Stimulated activated memory B cell treated with anti-CD40 and anti-IgM and Interleukin-4, amounts not matched to agents 10 μg/mL and 1 μg/mL and 100 μg/mL, for 72 hours (primary cell): ENCODE data around the gene INPP5K.

Source experiments
- ATAC-seq: fragments of 150-1000 bp; cut with Tn5 transposase; 2 replicates; pipeline ENCODE4 v1.10.0; 2021
- H3K27ac Mint-ChIP-seq: one replicate; pipeline ENCODE4 v1.8.0; 2022; ENCODE audit warnings: mild to moderate bottlenecking, mixed read lengths
- H3K27me3 Mint-ChIP-seq: one replicate; pipeline ENCODE4 v1.8.0; 2022; ENCODE audit warnings: mixed read lengths
- H3K36me3 Mint-ChIP-seq: one replicate; pipeline ENCODE4 v1.8.0; 2022; ENCODE audit warnings: mixed read lengths
- H3K4me1 Mint-ChIP-seq: one replicate; pipeline ENCODE4 v1.8.0; 2022; ENCODE audit warnings: mixed read lengths
- H3K4me3 Mint-ChIP-seq: one replicate; pipeline ENCODE4 v1.8.0; 2022; ENCODE audit warnings: mild to moderate bottlenecking, moderate library complexity, mixed read lengths
- H3K9me3 Mint-ChIP-seq: one replicate; pipeline ENCODE4 v1.8.0; 2022; ENCODE audit warnings: mixed read lengths

INPP5K gene

GRCh38 chr17:1486802-1487695, 29.4 kb downstream of the INPP5K start:
- ATAC-seq = peak; percentile 57
- H3K36me3 Mint-ChIP-seq = peaks cover 14% of the 10 kb centered on the region
- H3K9me3 Mint-ChIP-seq = no peaks in the 10 kb centered on the region
- H3K4me1 Mint-ChIP-seq = peaks cover 60% of the 10 kb centered on the region
- H3K27ac Mint-ChIP-seq = peak overlapping the region; percentile 93
- H3K4me3 Mint-ChIP-seq = peak overlapping the region; percentile 80
- no peaks in the 10 kb centered on the region for H3K27me3 Mint-ChIP-seq

DNA sequence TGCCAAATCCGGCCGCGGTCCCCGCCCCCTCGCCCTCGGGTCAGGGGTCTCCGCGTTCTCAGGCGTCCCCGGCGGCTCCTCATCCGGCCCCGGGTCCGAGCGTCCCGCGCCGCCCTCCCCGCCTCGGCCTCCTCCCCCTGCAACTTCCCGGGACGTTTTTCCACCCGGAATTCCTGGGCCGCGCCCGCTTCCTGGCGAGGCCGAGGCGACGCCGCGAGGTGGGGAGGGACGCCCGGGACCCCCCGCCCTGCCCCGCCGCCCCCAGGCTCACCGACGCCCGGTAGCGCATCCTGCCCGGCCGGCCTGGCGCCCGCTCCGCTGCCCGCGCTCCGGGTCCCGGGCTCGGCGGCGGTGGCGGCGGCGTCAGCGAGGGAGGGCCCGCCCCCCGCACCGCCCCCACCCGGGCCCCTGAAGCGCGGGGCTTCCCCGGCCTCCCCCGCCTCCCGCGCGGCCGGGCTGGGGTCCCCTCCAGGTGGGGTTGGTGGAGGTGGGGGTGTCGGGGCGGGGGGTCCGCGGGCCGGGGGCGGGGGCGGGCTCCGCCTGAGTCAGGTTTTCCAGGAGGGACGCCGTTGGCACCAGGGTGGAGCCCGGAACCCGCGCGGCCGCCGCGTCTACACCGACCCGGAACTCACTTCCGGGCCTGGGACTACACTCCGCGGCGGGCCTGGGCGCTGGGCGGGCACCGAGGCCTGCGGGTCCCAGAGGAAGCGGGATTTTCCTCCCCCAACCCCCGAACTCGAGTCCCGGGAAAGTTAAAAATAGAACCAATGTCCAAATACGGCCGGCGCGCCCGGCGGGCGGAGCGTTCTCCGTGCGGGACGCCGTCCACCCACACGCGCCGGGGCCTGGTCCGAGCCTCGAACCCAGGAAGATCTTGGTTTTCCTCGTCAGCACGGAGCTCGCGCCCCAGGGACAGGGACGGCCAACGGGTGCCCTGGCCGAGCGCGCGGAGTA, 30.7 kb downstream of the INPP5K start:
- Mint-ChIP-seq H3K4me3 (peak overlapping the region; percentile 85), H3K9me3 (no peaks in the 10 kb centered on the region), H3K4me1 (peaks cover 60% of the 10 kb centered on the region), H3K27ac (peak overlapping the region; percentile 93), H3K36me3 (peaks cover 27% of the 10 kb centered on the region), H3K27me3 (no peaks in the 10 kb centered on the region)
- ATAC-seq = peak; percentile 62

GRCh38 chr17:1484676-1485422, 31.6 kb downstream of the INPP5K start:
- peak overlapping the region; percentile 74 for H3K27ac Mint-ChIP-seq
- peaks cover 31% of the 10 kb centered on the region for H3K36me3 Mint-ChIP-seq
- H3K4me1 Mint-ChIP-seq = peaks cover 54% of the 10 kb centered on the region
- no peaks in the 10 kb centered on the region for H3K27me3 Mint-ChIP-seq
- peak overlapping the region; percentile 85 for H3K4me3 Mint-ChIP-seq
- no peaks in the 10 kb centered on the region for H3K9me3 Mint-ChIP-seq
- ATAC-seq = peak; percentile 69

DNA sequence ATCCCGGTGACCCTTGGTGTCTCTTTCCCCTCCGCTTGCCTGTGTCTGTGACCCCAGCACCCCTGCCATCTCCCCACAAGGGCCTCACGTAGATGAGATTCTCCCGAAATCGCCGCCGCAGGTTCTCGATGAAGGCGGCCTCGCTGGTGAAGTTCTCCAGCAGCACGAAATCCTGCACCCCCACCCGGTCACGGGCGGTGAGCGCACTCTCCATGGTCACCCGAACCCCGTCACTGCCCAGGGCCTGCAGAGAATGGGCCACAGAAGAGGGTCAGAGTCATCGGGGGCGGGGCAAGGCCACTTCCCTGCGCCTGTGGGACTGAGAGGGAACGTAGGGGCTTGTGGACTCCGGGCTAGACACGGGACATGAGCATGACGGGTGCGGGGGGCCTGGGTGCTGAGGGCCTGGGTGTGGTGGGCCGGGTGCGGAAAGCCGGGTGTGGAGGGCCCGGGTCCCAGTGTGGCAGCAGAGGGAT, 32.3 kb downstream of the INPP5K start:
- peaks cover 50% of the 10 kb centered on the region for H3K4me1 Mint-ChIP-seq
- no peak for ATAC-seq
- H3K9me3 Mint-ChIP-seq = no peaks in the 10 kb centered on the region
- no peaks in the 10 kb centered on the region for H3K27me3 Mint-ChIP-seq
- H3K36me3 Mint-ChIP-seq = peaks cover 38% of the 10 kb centered on the region
- H3K4me3 Mint-ChIP-seq = peak overlapping the region; percentile 85
- H3K27ac Mint-ChIP-seq = peak overlapping the region; percentile 74

DNA sequence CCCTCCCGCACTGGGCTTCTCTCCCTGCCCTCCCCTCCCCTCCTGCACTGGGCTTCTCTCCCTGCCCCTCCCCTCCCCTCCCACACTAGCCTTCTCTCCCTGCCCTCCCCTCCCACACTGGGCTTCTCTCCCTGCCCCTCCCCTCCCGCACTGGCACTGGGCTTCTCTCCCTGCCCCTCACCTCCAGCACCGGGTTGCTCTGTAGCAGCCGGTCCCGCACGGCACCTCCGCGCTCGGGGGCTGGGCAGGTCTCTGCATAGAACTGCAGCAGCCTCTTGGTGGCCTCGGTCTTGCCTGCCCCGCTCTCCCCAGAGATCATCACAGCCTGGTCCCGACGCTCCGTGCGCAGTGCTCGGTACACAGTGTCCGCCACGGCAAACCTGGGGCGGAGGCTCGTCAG, 33.7 kb downstream of the INPP5K start:
- Mint-ChIP-seq H3K9me3 (no peaks in the 10 kb centered on the region), H3K36me3 (peaks cover 53% of the 10 kb centered on the region), H3K27me3 (no peaks in the 10 kb centered on the region), H3K4me1 (peaks cover 48% of the 10 kb centered on the region), H3K4me3 (no peak overlapping the region), H3K27ac (no peak overlapping the region)
- ATAC-seq = no peak

- Mint-ChIP-seq H3K27ac (no peak overlapping the region), H3K4me1 (peaks cover 39% of the 10 kb centered on the region), H3K27me3 (no peaks in the 10 kb centered on the region), H3K9me3 (no peaks in the 10 kb centered on the region), H3K4me3 (no peak overlapping the region), H3K36me3 (peaks cover 62% of the 10 kb centered on the region)
- ATAC-seq = no peak
These were observed 34.7 kb downstream of the INPP5K start for GRCh38 chr17:1481736-1482135.

- no peaks in the 10 kb centered on the region for H3K27me3 Mint-ChIP-seq
- no peak for ATAC-seq
- peaks cover 64% of the 10 kb centered on the region for H3K36me3 Mint-ChIP-seq
- H3K27ac Mint-ChIP-seq = no peak overlapping the region
- peaks cover 35% of the 10 kb centered on the region for H3K4me1 Mint-ChIP-seq
- no peak overlapping the region for H3K4me3 Mint-ChIP-seq
- H3K9me3 Mint-ChIP-seq = no peaks in the 10 kb centered on the region
These were observed 35.5 kb downstream of the INPP5K start for GRCh38 chr17:1480747-1481465.

- Mint-ChIP-seq H3K36me3 (peaks cover 83% of the 10 kb centered on the region), H3K27me3 (no peaks in the 10 kb centered on the region), H3K27ac (no peak overlapping the region), H3K4me3 (no peak overlapping the region), H3K4me1 (peaks cover 46% of the 10 kb centered on the region), H3K9me3 (no peaks in the 10 kb centered on the region)
- no peak for ATAC-seq
These were observed 38.0 kb downstream of the INPP5K start for GRCh38 chr17:1478418-1478817.

GRCh38 chr17:1475321-1475854, 41.0 kb downstream of the INPP5K start:
- Mint-ChIP-seq H3K4me3 (peak overlapping the region; percentile 12), H3K27me3 (no peaks in the 10 kb centered on the region), H3K4me1 (peaks cover 48% of the 10 kb centered on the region), H3K36me3 (peaks cover 75% of the 10 kb centered on the region), H3K9me3 (no peaks in the 10 kb centered on the region), H3K27ac (peak overlapping the region; percentile 78)
- no peak for ATAC-seq

DNA sequence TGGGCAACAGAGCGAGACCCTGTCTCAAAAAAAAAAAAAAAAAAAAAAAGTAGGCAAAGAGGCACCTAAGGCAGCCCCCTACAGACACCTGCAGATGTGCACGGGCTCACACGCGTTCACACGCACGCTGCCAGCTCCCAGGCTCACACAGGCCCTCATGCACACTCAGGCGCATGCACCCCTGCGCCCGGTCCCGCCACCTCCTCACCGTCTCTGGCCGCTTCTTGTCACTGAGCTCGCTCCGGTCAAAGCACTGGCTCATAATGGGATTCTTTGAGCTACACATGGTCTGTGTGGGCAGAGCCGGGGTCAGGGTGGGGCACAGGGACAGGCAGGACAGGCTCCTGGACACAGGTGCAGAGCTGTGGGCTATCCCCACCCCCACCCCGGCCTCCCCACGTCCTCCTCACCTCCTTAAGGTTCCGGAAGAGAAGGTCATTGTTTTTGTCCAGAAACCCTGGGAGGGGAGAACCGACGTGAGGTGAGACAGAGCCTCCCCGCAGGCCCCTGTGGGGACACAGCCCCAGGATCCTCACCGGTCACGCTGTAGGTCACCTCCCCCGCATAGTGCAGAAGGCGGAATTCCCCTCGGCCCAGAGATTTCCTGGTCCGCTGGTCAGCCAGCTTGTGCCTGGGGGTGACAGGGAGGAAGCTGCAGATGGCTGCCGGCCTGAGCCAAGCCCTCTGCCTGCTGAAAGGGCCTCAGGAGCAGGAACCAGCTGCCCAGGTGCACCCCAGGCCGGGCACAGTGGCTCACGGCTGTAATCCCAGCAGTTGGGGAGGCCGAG, 41.8 kb downstream of the INPP5K start:
- peaks cover 80% of the 10 kb centered on the region for H3K36me3 Mint-ChIP-seq
- H3K9me3 Mint-ChIP-seq = no peaks in the 10 kb centered on the region
- H3K4me1 Mint-ChIP-seq = peaks cover 49% of the 10 kb centered on the region
- H3K4me3 Mint-ChIP-seq = peak overlapping the region; percentile 72
- peak overlapping the region; percentile 78 for H3K27ac Mint-ChIP-seq
- H3K27me3 Mint-ChIP-seq = no peaks in the 10 kb centered on the region
- peak; percentile 82 for ATAC-seq

- ATAC-seq = peak; percentile 76
- Mint-ChIP-seq H3K4me1 (peaks cover 52% of the 10 kb centered on the region), H3K4me3 (peak overlapping the region; percentile 28), H3K27ac (peak overlapping the region; percentile 78), H3K36me3 (peaks cover 80% of the 10 kb centered on the region), H3K9me3 (no peaks in the 10 kb centered on the region), H3K27me3 (no peaks in the 10 kb centered on the region)
These were observed 42.6 kb downstream of the INPP5K start for GRCh38 chr17:1473841-1474240.

DNA sequence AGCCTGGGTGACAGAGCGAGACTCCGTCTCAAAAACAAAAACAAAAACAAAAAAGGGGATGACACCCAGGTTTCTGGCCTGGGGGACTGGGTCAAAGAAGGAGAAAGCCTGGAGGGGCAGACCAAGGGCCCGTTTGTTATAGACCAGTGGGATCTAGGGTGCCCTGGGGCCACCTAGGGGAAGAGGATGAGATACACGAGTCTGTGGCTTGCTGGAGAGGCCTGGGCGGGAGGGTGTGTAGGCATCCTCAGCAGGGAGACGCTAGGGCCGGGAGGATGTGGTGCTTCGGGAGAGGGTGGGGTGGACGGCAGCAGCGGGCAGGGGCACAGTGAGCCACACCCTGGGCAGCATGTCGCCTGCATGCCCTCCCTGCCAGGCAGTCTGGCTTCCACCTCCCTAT, 43.2 kb downstream of the INPP5K start:
- H3K36me3 Mint-ChIP-seq = peaks cover 80% of the 10 kb centered on the region
- H3K4me1 Mint-ChIP-seq = peaks cover 55% of the 10 kb centered on the region
- no peaks in the 10 kb centered on the region for H3K9me3 Mint-ChIP-seq
- no peak overlapping the region for H3K4me3 Mint-ChIP-seq
- H3K27ac Mint-ChIP-seq = peak overlapping the region; percentile 78
- no peak for ATAC-seq
- no peaks in the 10 kb centered on the region for H3K27me3 Mint-ChIP-seq
